ENCODE data around the gene GGACT.

GGACT gene

GRCh38 chr13:100584896-100585295, 3.7 kb downstream of the GGACT start:
- TF ChIP-seq TAF1 (IDR thresholded peaks at IDR 0.05; ENCODE audit: borderline replicate concordance, insufficient read depth, low read length) (no peak), POLR2AphosphoS5 (IDR thresholded peaks at IDR 0.05; ENCODE audit: low read depth, low read length) (no peak), SIN3A (IDR thresholded peaks at IDR 0.05; ENCODE audit: borderline replicate concordance, insufficient read depth, low read length) (no peak), REST (IDR thresholded peaks at IDR 0.05; ENCODE audit: insufficient read depth in 1 of 2, low read depth in 2 of 2, low read length in 2 of 2) (no peak), FOXP2 (optimal IDR thresholded peaks at IDR 0.05; ENCODE audit: borderline replicate concordance, extremely low read depth, extremely low read length, insufficient read depth) (no peak)

GRCh38 chr13:100581504-100581903, 7.1 kb downstream of the GGACT start:
- no peak for TF ChIP-seq REST (IDR thresholded peaks at IDR 0.05; ENCODE audit: insufficient read depth in 1 of 2, low read depth in 2 of 2, low read length in 2 of 2)
- TF ChIP-seq FOXP2 (optimal IDR thresholded peaks at IDR 0.05; ENCODE audit: borderline replicate concordance, extremely low read depth, extremely low read length, insufficient read depth), result no peak
- no peak for TF ChIP-seq TAF1 (IDR thresholded peaks at IDR 0.05; ENCODE audit: borderline replicate concordance, insufficient read depth, low read length)
- TF ChIP-seq SIN3A (IDR thresholded peaks at IDR 0.05; ENCODE audit: borderline replicate concordance, insufficient read depth, low read length), result no peak
- TF ChIP-seq POLR2AphosphoS5 (IDR thresholded peaks at IDR 0.05; ENCODE audit: low read depth, low read length), result no peak

GRCh38 chr13:100581030-100581429, 7.6 kb downstream of the GGACT start:
- TF ChIP-seq FOXP2 (optimal IDR thresholded peaks at IDR 0.05; ENCODE audit: borderline replicate concordance, extremely low read depth, extremely low read length, insufficient read depth) (no peak), TAF1 (IDR thresholded peaks at IDR 0.05; ENCODE audit: borderline replicate concordance, insufficient read depth, low read length) (no peak), POLR2AphosphoS5 (IDR thresholded peaks at IDR 0.05; ENCODE audit: low read depth, low read length) (no peak)

GRCh38 chr13:100580045-100580444, 8.5 kb downstream of the GGACT start:
- TF ChIP-seq POLR2AphosphoS5 (IDR thresholded peaks at IDR 0.05; ENCODE audit: low read depth, low read length), result no peak
- no peak for TF ChIP-seq REST (IDR thresholded peaks at IDR 0.05; ENCODE audit: insufficient read depth in 1 of 2, low read depth in 2 of 2, low read length in 2 of 2)
- TF ChIP-seq SIN3A (IDR thresholded peaks at IDR 0.05; ENCODE audit: borderline replicate concordance, insufficient read depth, low read length), result no peak
- TF ChIP-seq FOXP2 (optimal IDR thresholded peaks at IDR 0.05; ENCODE audit: borderline replicate concordance, extremely low read depth, extremely low read length, insufficient read depth), result no peak
- TF ChIP-seq TAF1 (IDR thresholded peaks at IDR 0.05; ENCODE audit: borderline replicate concordance, insufficient read depth, low read length), result no peak

GRCh38 chr13:100573121-100573520, 15.5 kb downstream of the GGACT start:
- TF ChIP-seq REST (IDR thresholded peaks at IDR 0.05; ENCODE audit: insufficient read depth in 1 of 2, low read depth in 2 of 2, low read length in 2 of 2) (no peak), TAF1 (IDR thresholded peaks at IDR 0.05; ENCODE audit: borderline replicate concordance, insufficient read depth, low read length) (no peak), SIN3A (IDR thresholded peaks at IDR 0.05; ENCODE audit: borderline replicate concordance, insufficient read depth, low read length) (no peak), POLR2AphosphoS5 (IDR thresholded peaks at IDR 0.05; ENCODE audit: low read depth, low read length) (no peak), FOXP2 (optimal IDR thresholded peaks at IDR 0.05; ENCODE audit: borderline replicate concordance, extremely low read depth, extremely low read length, insufficient read depth) (no peak)
